HepG2 (cell line): ENCODE data around the gene WNT2. TPM values are rescaled to one million over a fixed set of nuclear protein-coding genes. Genes with fewer than 3 reads are reported as not detected.

Source experiments
- ATAC-seq: fragments of 200-7000 bp; cut with Tn5 transposase; 3 replicates; pipeline ENCODE4 v1.9.1; 2020; ENCODE audit warnings: mild to moderate bottlenecking, moderate library complexity
- BruUV-seq: library from RNA; stranded (reverse); fragments of 400-500 nt; replicated peaks from 2 replicates; lab custom pipeline; 2021; lab: Mats Ljungman, UMichigan
- CTCF ChIA-PET: fragments of 300-600 bp; formaldehyde crosslinking; extraction: SDS; loops from one replicate; lab custom pipeline; 2021; ENCODE audit warnings: low total read pairs, inconsistent platforms, low intra/inter-chr PET ratio; lab: Yijun Ruan, JAX
- POLR2A ChIA-PET: fragments of 350-600 bp; sonication (Branson Sonifier 250); formaldehyde crosslinking; loops from one replicate; lab custom pipeline; 2020; ENCODE audit warnings: antibody characterized with exemption, inconsistent platforms; lab: Yijun Ruan, JAX
- DNase-seq: peaks from one replicate; pipeline ENCODE4 v3.0.0-alpha.2; 2015; ENCODE audit warnings: low spot score
- FAIRE-seq: peaks from 3 replicates; lab custom pipeline; 2011; peaks lifted over from hg19 to GRCh38; lab: Jason Lieb, UNC
- H2AFZ ChIP-seq: one replicate; pipeline ENCODE4 v1.6.1; 2011; ENCODE audit warnings: low read length, inconsistent platforms
- H3K27ac ChIP-seq: fragments of 300-600 bp; 3 replicates; pipeline ENCODE4 v1.8.0; 2011; ENCODE audit warnings: mixed run types, mild to moderate bottlenecking, mixed read lengths, low read length, inconsistent platforms; ENCODE audit not compliant: insufficient read depth; ENCODE audit errors: extremely low read length
- H3K27me3 ChIP-seq, 2 experiments: fragments of 200-600 bp in 1 of 2; 2 replicates in 1 of 2; 3 replicates in 1 of 2; pipeline versions ENCODE4 v1.6.0 to v1.8.0; 2011; ENCODE audit warnings: low read length in 2 of 2, mild to moderate bottlenecking in 2 of 2, moderate library complexity in 2 of 2, inconsistent platforms in 1 of 2; ENCODE audit not compliant: insufficient read depth in 2 of 2, control insufficient read depth in 1 of 2
- H3K36me3 ChIP-seq, 2 experiments: fragments of 200-600 bp in 1 of 2; replicated peaks in 1 of 2; 2 replicates in 1 of 2; 3 replicates in 1 of 2; pipeline versions ENCODE4 v1.5.1 to v1.8.0; 2011; ENCODE audit warnings: low read length in 2 of 2, inconsistent platforms in 1 of 2; ENCODE audit not compliant: insufficient read depth in 2 of 2, control insufficient read depth in 1 of 2
- H3K4me1 ChIP-seq: 2 replicates; pipeline ENCODE4 v1.5.1; 2012; ENCODE audit warnings: low read length, inconsistent platforms; ENCODE audit not compliant: insufficient read depth
- H3K4me2 ChIP-seq: 2 replicates; pipeline ENCODE4 v1.6.0; 2011; ENCODE audit warnings: low read depth, low read length, inconsistent platforms
- H3K4me3 ChIP-seq, 3 experiments: fragments of 200-600 bp in 1 of 3; sonication (generic), shearing (Covaris generic) in 1 of 3; replicated peaks in 1 of 3; 2 replicates each; pipeline ENCODE4 v1.5.1; 2011 to 2016; ENCODE audit warnings: low read length in 3 of 3, inconsistent platforms in 2 of 3, low read depth in 2 of 3, mild to moderate bottlenecking in 2 of 3, control low read depth in 1 of 3, mixed read lengths in 1 of 3; ENCODE audit not compliant: insufficient read depth in 1 of 3
- H3K79me2 ChIP-seq: one replicate; pipeline ENCODE4 v1.6.1; 2011; ENCODE audit warnings: low read length, inconsistent platforms; ENCODE audit not compliant: insufficient read depth
- H3K9ac ChIP-seq: 2 replicates; pipeline ENCODE4 v1.6.0; 2011; ENCODE audit warnings: mild to moderate bottlenecking, low read depth, low read length, inconsistent platforms; ENCODE audit not compliant: insufficient read depth
- H3K9me3 ChIP-seq: 2 replicates; pipeline ENCODE4 v1.5.1; 2012; ENCODE audit warnings: mild to moderate bottlenecking, low read length
- H4K20me1 ChIP-seq: 2 replicates; pipeline ENCODE4 v1.6.0; 2011; ENCODE audit warnings: inconsistent platforms, mild to moderate bottlenecking, low read length, moderate library complexity; ENCODE audit not compliant: insufficient read depth
- DZIP1 ChIP-seq: sonication (generic); formaldehyde crosslinking; IDR thresholded peaks from 2 replicates; pipeline ENCODE4 v1.5.0; 2020; ENCODE audit warnings: mild to moderate bottlenecking, missing genetic modification reagents
- GABPB1 ChIP-seq: IDR thresholded peaks from 2 replicates; pipeline ENCODE4 v1.6.1; 2016; ENCODE audit warnings: mild to moderate bottlenecking, missing genetic modification reagents, moderate library complexity, missing compliant biosample characterization
- HNRNPL ChIP-seq: fragments of 200-400 bp; formaldehyde crosslinking; IDR thresholded peaks from 2 replicates; pipeline ENCODE4 v1.6.1; 2017; ENCODE audit warnings: mild to moderate bottlenecking, low read depth, low read length
- MTF2 ChIP-seq: sonication (generic); formaldehyde crosslinking; IDR thresholded peaks from 2 replicates; pipeline ENCODE4 v1.5.0; 2020; ENCODE audit warnings: missing genetic modification reagents, borderline replicate concordance
- SRSF9 ChIP-seq: fragments of 200-400 bp; formaldehyde crosslinking; IDR thresholded peaks from 2 replicates; pipeline ENCODE4 v1.6.1; 2018; ENCODE audit warnings: borderline replicate concordance, mild to moderate bottlenecking, low read depth, low read length; ENCODE audit not compliant: insufficient read depth, poor library complexity, severe bottlenecking
- ZFP82 ChIP-seq: sonication (generic); formaldehyde crosslinking; IDR thresholded peaks from 2 replicates; pipeline ENCODE4 v1.5.1; 2020; ENCODE audit warnings: mild to moderate bottlenecking, missing genetic modification reagents, borderline replicate concordance
- ZMAT5 ChIP-seq: sonication (generic); formaldehyde crosslinking; IDR thresholded peaks from 2 replicates; pipeline ENCODE4 v1.5.0; 2020; ENCODE audit warnings: mild to moderate bottlenecking, low read depth, missing genetic modification reagents, borderline replicate concordance
- ZNF24 ChIP-seq: fragments of 450-650 bp; IDR thresholded peaks from 2 replicates; pipeline ENCODE4 v1.6.1; 2017; ENCODE audit warnings: antibody characterized with exemption, mild to moderate bottlenecking
- ZNF33A ChIP-seq: sonication (generic); formaldehyde crosslinking; IDR thresholded peaks from 2 replicates; pipeline ENCODE4 v1.5.1; 2020; ENCODE audit warnings: missing genetic modification reagents, mild to moderate bottlenecking, moderate library complexity, borderline replicate concordance
- ZNF431 ChIP-seq: sonication (generic); formaldehyde crosslinking; IDR thresholded peaks from 2 replicates; pipeline ENCODE4 v1.9.0; 2022; ENCODE audit warnings: missing genetic modification reagents, low read depth, mild to moderate bottlenecking, borderline replicate concordance
- ZNF468 ChIP-seq: sonication (generic); formaldehyde crosslinking; IDR thresholded peaks from 2 replicates; pipeline ENCODE4 v1.8.0; 2022; ENCODE audit warnings: mild to moderate bottlenecking, moderate library complexity, missing genetic modification reagents
- WGBS: methylation state at CpG from one replicate; pipeline ENCODE4 v1.1.6; 2017; ENCODE audit warnings: low lambda C conversion rate; 5-methylcytosine and 5-hydroxymethylcytosine counted together
- in situ Hi-C: cut with HindIII; loops from 2 replicates; pipeline ENCODE4 v1.10.0; 2017; ENCODE audit warnings: low pct_unique_long_range_greater_than_20kb; ENCODE audit not compliant: extremely low pct_ligation_motif_present
- intact Hi-C: fragments of 100-400 bp; cut with micrococcal nuclease; formaldehyde crosslinking; loops from one replicate; pipeline ENCODE4 v1.10.0; 2022; ENCODE audit not compliant: unreplicated experiment
- polyA plus RNA-seq, 8 experiments: library from polyadenylated mRNA; depleted of rRNA in 3 of 8; stranded (reverse) in 7 of 8; unstranded in 1 of 8; fragments of >200 nt; fragmentation: Illumina TruSeq in 4 of 8; extraction: Trizol in 4 of 8; gene quantifications; 2 replicates each; pipeline versions ENCODE4 v1.2.1 to v1.2.3, GENCODE V29; 2011 to 2016; ENCODE audit warnings: low read depth in 4 of 8, missing spikeins in 1 of 8, mixed read lengths in 1 of 8; ENCODE audit not compliant: insufficient read depth in 1 of 8
- total RNA-seq, 5 experiments: library from RNA; depleted of rRNA; stranded (reverse); fragments of >200 nt; fragmentation: Illumina TruSeq; extraction: Trizol; gene quantifications; 2 replicates each; pipeline ENCODE4 v1.2.3, GENCODE V29; 2016; ENCODE audit warnings: low read depth in 1 of 5
- TF ChIP-seq, protein P1 (sequence below): sonication (generic); formaldehyde crosslinking; IDR thresholded peaks from 2 replicates; pipeline ENCODE4 v1.8.1; 2023; ENCODE audit warnings: mild to moderate bottlenecking, inconsistent platforms, moderate library complexity, missing genetic modification reagents, borderline replicate concordance

The WNT2 gene
- total and polyA plus RNA-seq, 2 of the 13 experiments (the other 11 are each of a cell fraction or from before 2014, with no cell fraction given) = not detected

DNA sequence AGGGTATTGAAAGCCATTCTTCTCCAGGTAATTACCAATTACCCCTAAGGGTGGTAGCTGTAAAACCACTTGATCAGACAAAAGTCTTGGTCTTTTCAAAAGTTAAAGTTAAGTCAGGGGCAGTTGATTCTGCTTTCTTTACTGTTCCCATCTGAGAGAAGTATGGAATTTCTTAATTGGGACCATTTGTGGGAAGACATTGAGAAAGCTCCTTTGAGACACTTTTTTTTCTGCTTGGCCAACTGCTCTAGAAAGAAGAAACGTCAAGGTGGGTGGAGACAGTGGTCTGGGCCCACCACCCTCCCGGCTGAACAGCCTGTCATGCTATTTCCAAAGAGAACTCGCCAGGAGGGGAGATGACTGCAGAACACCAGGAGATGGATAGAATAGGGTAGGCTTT lies 45.3 kb downstream of the WNT2 start:
- ATAC-seq = no peak
- POLR2A ChIA-PET = no interaction called here
- Histone ChIP-seq H3K9me3 (no peaks in the 10 kb centered on the region), H3K27ac (no peak overlapping the region), H3K4me1 (no peaks in the 10 kb centered on the region), H3K4me2 (no peak overlapping the region), H3K79me2 (no peaks in the 10 kb centered on the region), H3K9ac (no peak overlapping the region), H3K36me3 (no peaks in the 10 kb centered on the region), H2AFZ (no peak overlapping the region), H3K4me3 (no peak overlapping the region), H4K20me1 (no peaks in the 10 kb centered on the region), H3K27me3 (peaks cover 0 to 30% of the 10 kb centered on the region in 2 experiments; a peak in 3 of 5 replicates)
- CTCF ChIA-PET = no interaction called here
- BruUV-seq = no TSS peak
- intact Hi-C loops = no loop called here
- in situ Hi-C loops = no loop called here
- WGBS = 4% methylated on average over 3 of the region's 3 CpGs
- DNase-seq = no peak
- TF ChIP-seq ZNF431 (CRISPR knock-in tag) (no peak), ZFP82 (no peak), ZNF468 (no peak), ZMAT5 (CRISPR knock-in tag) (no peak), HNRNPL (no peak), ZNF33A (CRISPR knock-in tag) (no peak), DZIP1 (CRISPR knock-in tag) (no peak), GABPB1 (CRISPR knock-in tag) (no peak), MTF2 (CRISPR knock-in tag) (no peak), SRSF9 (no peak), ZNF24 (no peak)
- TF ChIP-seq, protein P1, sequence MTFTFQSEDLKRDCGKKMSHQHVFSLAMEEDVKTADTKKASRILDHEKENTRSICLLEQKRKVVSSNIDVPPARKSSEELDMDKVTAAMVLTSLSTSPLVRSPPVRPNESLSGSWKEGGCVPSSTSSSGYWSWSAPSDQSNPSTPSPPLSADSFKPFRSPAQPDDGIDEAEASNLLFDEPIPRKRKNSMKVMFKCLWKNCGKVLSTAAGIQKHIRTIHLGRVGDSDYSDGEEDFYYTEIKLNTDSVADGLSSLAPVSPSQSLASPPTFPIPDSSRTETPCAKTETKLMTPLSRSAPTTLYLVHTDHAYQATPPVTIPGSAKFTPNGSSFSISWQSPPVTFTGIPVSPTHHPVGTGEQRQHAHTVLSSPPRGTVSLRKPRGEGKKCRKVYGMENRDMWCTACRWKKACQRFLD = no peak
- FAIRE-seq = no peak
